HepG2 (cell line): ENCODE results near the gene SAMD13.

Experiments used
- KLF16 ChIP-seq, 2 experiments: sonication (generic) in 1 of 2; formaldehyde crosslinking in 1 of 2; IDR thresholded peaks; 2 replicates each; pipeline versions ENCODE4 v1.6.1 to v1.8.0; 2016 to 2023; ENCODE audit warnings: missing genetic modification reagents in 2 of 2, missing compliant biosample characterization in 1 of 2
- ZKSCAN1 ChIP-seq: fragments of 150-350 bp; IDR thresholded peaks from 2 replicates; pipeline ENCODE4 v1.6.1; 2014; ENCODE audit warnings: low read length
- ZNF513 ChIP-seq: sonication (generic); formaldehyde crosslinking; conservative IDR thresholded peaks from 2 replicates; pipeline ENCODE4 v1.5.0; 2020; ENCODE audit warnings: missing genetic modification reagents

DNA sequence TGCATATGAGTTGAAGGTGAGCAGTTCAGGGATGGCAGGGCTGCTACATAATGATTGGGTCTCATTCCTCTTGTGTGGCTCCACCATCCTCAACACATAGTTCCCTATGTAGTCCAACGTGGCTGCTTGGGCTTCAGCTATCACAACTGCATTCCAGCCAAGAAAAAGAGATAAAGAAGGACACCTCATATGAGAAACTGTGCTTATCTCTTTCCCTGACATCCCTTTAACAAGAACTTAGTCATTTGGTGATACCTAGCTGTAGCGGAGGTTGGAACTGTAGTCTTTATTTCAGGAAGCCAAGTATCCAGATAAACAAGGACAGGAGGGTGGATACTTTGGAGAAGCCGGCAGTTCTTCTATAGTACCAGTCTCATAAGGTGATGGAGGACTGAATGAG, 54.0 kb downstream of the SAMD13 start:
- TF ChIP-seq KLF16 (CRISPR knock-in tag; IDR thresholded peaks at IDR 0.05) (no peak), ZKSCAN1 (no peak), ZNF513 (CRISPR knock-in tag) (no peak)
